ENCODE results near the gene TMEM132E. TPM values are rescaled to one million over a fixed set of nuclear protein-coding genes. Genes with fewer than 3 reads are reported as not detected.

TMEM132E gene
- total and polyA plus RNA-seq, 2 of the 8 experiments (the other 6 are each of a cell fraction or from before 2014, with no cell fraction given): 0.45 to 0.60 TPM

DNA sequence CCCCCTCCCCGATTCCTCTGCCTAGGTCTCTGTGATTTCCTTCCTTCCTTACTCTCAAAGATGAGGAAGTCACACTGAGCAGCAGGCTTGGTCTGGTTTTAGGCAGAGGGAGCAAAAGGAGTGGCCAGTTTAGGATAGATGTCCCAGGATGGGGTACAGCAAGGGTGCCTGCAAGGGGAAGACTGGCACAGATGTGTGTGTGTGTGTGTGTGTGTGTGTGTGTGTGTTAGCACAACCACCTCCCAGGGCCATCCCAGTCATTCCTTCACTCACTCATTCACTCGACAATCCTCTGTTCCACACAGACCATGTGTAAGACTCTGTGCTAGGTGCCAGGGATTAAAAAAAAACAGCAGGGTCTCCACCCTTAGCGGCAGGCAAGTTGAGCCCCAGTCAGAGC lies 35.9 kb downstream of the TMEM132E start:
- Histone ChIP-seq H2BK20ac (ENCODE audit: low read length) (0 out of 2 replicates have a peak overlapping the region, but pooled peaks have one; percentile 8), H3K23ac (ENCODE audit: insufficient read length) (no peak overlapping the region), H2BK120ac (replicated peaks; ENCODE audit: low read depth, low read length) (no peak overlapping the region), H3K4ac (replicated peaks; ENCODE audit: insufficient read length, low read depth, low read length) (no peak overlapping the region), H3K79me2 (ENCODE audit: control insufficient read depth in 1 of 2, insufficient read depth in 2 of 2, low read length in 2 of 2) (no peaks in the 10 kb centered on the region), H3K79me1 (ENCODE audit: low read depth, low read length) (no peaks in the 10 kb centered on the region), H3K23me2 (ENCODE audit: low read depth, low read length) (no peaks in the 10 kb centered on the region; the same call in 1 of the 2 replicates), H2BK5ac (ENCODE audit: low read depth, low read length) (peak overlapping the region; percentile 66; the same call in 1 of the 2 replicates), H3K18ac (ENCODE audit: extremely low read depth, low read length) (0 out of 2 replicates have a peak overlapping the region, but pooled peaks have one; percentile 62), H4K91ac (replicated peaks; ENCODE audit: insufficient read length, low read length) (no peak overlapping the region), H3K27ac (ENCODE audit: low read depth, low read length) (no peak overlapping the region), H4K20me1 (replicated peaks in 1 of 2; ENCODE audit: control insufficient read depth in 1 of 2, insufficient read depth in 2 of 2, low read length in 2 of 2) (no peaks in the 10 kb centered on the region), H2AFZ (ENCODE audit: low read length) (no peak overlapping the region), H3K4me2 (ENCODE audit: insufficient read depth in 1 of 2, low read depth in 2 of 2, low read length in 2 of 2) (no peak overlapping the region; a peak in 1 of 4 replicates), H4K5ac (ENCODE audit: insufficient read length, low read depth, low read length) (no peak overlapping the region), H3K9me3 (ENCODE audit: insufficient read depth in 2 of 2, low read depth in 1 of 2, low read length in 1 of 2) (no peaks in the 10 kb centered on the region), H2BK15ac (ENCODE audit: low read length) (0 out of 2 replicates have a peak overlapping the region, but pooled peaks have one; percentile 83), H3K27me3 (replicated peaks in 1 of 4; ENCODE audit: control insufficient read depth in 3 of 4, extremely low read depth in 1 of 4, insufficient read depth in 3 of 4, low read length in 3 of 4) (peaks cover 0 to 7% (median 2%) of the 10 kb centered on the region in 4 experiments; a peak in 4 of 7 replicates), H3K36me3 (ENCODE audit: control insufficient read depth in 2 of 4, insufficient read depth in 4 of 4, low read length in 3 of 4) (no peaks in the 10 kb centered on the region), H3K4me3 (ENCODE audit: extremely low read depth in 1 of 4, insufficient read depth in 2 of 4, low read depth in 3 of 4, low read length in 4 of 4) (no peak overlapping the region), H3K9ac (replicated peaks in 1 of 4; ENCODE audit: extremely low read depth in 1 of 4, low read depth in 3 of 4, low read length in 3 of 4) (no peak overlapping the region), H3K4me1 (replicated peaks in 1 of 4; ENCODE audit: control insufficient read depth in 3 of 4, insufficient read depth in 4 of 4, low read length in 3 of 4) (peaks cover 19 to 46% (median 34%) of the 10 kb centered on the region in 4 experiments), H4K8ac (ENCODE audit: extremely low read depth, insufficient read depth, low read length) (no peak overlapping the region), H3K14ac (ENCODE audit: insufficient read length) (no peak overlapping the region), H2BK12ac (ENCODE audit: low read depth, low read length) (no peak overlapping the region), H3K56ac (replicated peaks; ENCODE audit: insufficient read length, low read depth, low read length) (no peak overlapping the region), H2AK5ac (ENCODE audit: low read depth, low read length) (no peak overlapping the region)
- 60% methylated on average over 3 of the region's 3 CpGs; no CpG with 5 or more reads in 1 of the 2 experiments for whole genome bisulfite sequencing, 2 experiments (ENCODE audit: extremely low coverage in 1 of 2, insufficient coverage in 1 of 2, insufficient read length in 1 of 2, insufficient replicate concordance in 2 of 2, low coverage in 1 of 2, low lambda C conversion rate in 2 of 2, missing lambda C conversion rate in 1 of 2)
- POLR2A ChIA-PET (ENCODE audit: partially characterized antibody): interaction anchor here (0.9 to 1.0 kb wide), 2 partner anchors 12 to 18 kb away, joined by 3 read pairs; no protein-coding TSS in a partner anchor
- FAIRE-seq (no peak), DNase-seq (ENCODE audit: low read depth in 1 of 2, low spot score in 2 of 2) (no peak)
- CTCF ChIA-PET (ENCODE audit: partially characterized antibody): interaction anchor here (0.8 to 2.7 kb wide), 7 partner anchors 8 to 288 kb away, joined by 3 to 9 read pairs (median 4); no protein-coding TSS in a partner anchor
- TF ChIP-seq SIRT6 (IDR thresholded peaks at IDR 0.05; ENCODE audit: low read length): no peak
- no peak for TF ChIP-seq SAP30 (IDR thresholded peaks at IDR 0.05; ENCODE audit: insufficient read depth, insufficient replicate concordance, low read length)
- TF ChIP-seq NANOG (IDR thresholded peaks at IDR 0.05; ENCODE audit: insufficient read depth, low read depth, low read length, poor library complexity, severe bottlenecking): no peak
- TF ChIP-seq ATF3 (IDR thresholded peaks at IDR 0.05; ENCODE audit: insufficient read depth, low read depth, low read length): no peak
- TF ChIP-seq TCF12 (IDR thresholded peaks at IDR 0.05; ENCODE audit: low read depth, low read length): no peak
- TF ChIP-seq, protein P1, sequence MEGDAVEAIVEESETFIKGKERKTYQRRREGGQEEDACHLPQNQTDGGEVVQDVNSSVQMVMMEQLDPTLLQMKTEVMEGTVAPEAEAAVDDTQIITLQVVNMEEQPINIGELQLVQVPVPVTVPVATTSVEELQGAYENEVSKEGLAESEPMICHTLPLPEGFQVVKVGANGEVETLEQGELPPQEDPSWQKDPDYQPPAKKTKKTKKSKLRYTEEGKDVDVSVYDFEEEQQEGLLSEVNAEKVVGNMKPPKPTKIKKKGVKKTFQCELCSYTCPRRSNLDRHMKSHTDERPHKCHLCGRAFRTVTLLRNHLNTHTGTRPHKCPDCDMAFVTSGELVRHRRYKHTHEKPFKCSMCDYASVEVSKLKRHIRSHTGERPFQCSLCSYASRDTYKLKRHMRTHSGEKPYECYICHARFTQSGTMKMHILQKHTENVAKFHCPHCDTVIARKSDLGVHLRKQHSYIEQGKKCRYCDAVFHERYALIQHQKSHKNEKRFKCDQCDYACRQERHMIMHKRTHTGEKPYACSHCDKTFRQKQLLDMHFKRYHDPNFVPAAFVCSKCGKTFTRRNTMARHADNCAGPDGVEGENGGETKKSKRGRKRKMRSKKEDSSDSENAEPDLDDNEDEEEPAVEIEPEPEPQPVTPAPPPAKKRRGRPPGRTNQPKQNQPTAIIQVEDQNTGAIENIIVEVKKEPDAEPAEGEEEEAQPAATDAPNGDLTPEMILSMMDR (IDR thresholded peaks at IDR 0.05; ENCODE audit: control extremely low read depth in 1 of 3, insufficient read depth in 1 of 3, low read depth in 1 of 3, low read length in 3 of 3): no peak
- TF ChIP-seq TAF1 (IDR thresholded peaks at IDR 0.05; ENCODE audit: low read depth, low read length): no peak
- TF ChIP-seq SIN3A (conservative IDR thresholded peaks at IDR 0.05 in 1 of 2, IDR thresholded peaks at IDR 0.05 in 1 of 2; ENCODE audit: low read depth in 1 of 2, low read length in 2 of 2): no peak
- TF ChIP-seq RAD21 (IDR thresholded peaks at IDR 0.05 in 1 of 2, conservative IDR thresholded peaks at IDR 0.05 in 1 of 2; ENCODE audit: low read depth in 2 of 2, low read length in 2 of 2): no peak

All from H1 (cell line).